Liver (tissue), 9 donors: Measurements from ENCODE around the gene KCNIP1. TPM values are rescaled to one million over a fixed set of nuclear protein-coding genes. Genes with fewer than 3 reads are reported as not detected.

ENCODE experiments used
- DNase-seq: peaks from one replicate; pipeline ENCODE4 v3.0.0-alpha.2; 2017; ENCODE audit warnings: low spot score
- H3K27ac ChIP-seq, 2 donors: one replicate each; pipeline ENCODE4 v1.7.0; 2013; ENCODE audit warnings: inconsistent platforms in 2 of 2, low read length in 2 of 2, control low read depth in 1 of 2, low read depth in 1 of 2, mild to moderate bottlenecking in 1 of 2
- H3K27me3 ChIP-seq, 4 donors: one replicate each; pipeline versions ENCODE4 v1.6.1 to v1.7.0; 2013; ENCODE audit warnings: low read length in 3 of 4, inconsistent platforms in 1 of 4, mild to moderate bottlenecking in 1 of 4, moderate library complexity in 1 of 4; ENCODE audit not compliant: control insufficient read depth in 4 of 4, insufficient read depth in 4 of 4
- H3K36me3 ChIP-seq, 4 donors: one replicate each; pipeline versions ENCODE4 v1.6.1 to v1.7.0; 2013; ENCODE audit warnings: low read length in 3 of 4, mild to moderate bottlenecking in 3 of 4, low read depth in 1 of 4, moderate library complexity in 1 of 4; ENCODE audit not compliant: control insufficient read depth in 4 of 4, insufficient read depth in 3 of 4
- H3K4me1 ChIP-seq, 4 donors: one replicate each; pipeline versions ENCODE4 v1.6.1 to v1.7.0; 2013; ENCODE audit warnings: low read length in 3 of 4, mild to moderate bottlenecking in 3 of 4, moderate library complexity in 1 of 4; ENCODE audit not compliant: control insufficient read depth in 4 of 4, insufficient read depth in 4 of 4
- H3K4me3 ChIP-seq, 3 donors: one replicate each; pipeline versions ENCODE4 v1.6.1 to v1.7.0; 2013; ENCODE audit warnings: low read length in 3 of 3, control low read depth in 1 of 3, low read depth in 1 of 3, mild to moderate bottlenecking in 1 of 3
- H3K9ac ChIP-seq, 2 donors: one replicate each; pipeline ENCODE4 v1.7.0; 2013; ENCODE audit warnings: low read length in 2 of 2, mild to moderate bottlenecking in 2 of 2, moderate library complexity in 2 of 2, control low read depth in 1 of 2, low read depth in 1 of 2
- H3K9me3 ChIP-seq, 4 donors: one replicate each; pipeline versions ENCODE4 v1.6.1 to v1.7.0; 2013; ENCODE audit warnings: low read length in 3 of 4; ENCODE audit not compliant: control insufficient read depth in 4 of 4
- ATF3 ChIP-seq: IDR thresholded peaks from 2 replicates; pipeline ENCODE4 v1.6.1; 2016; ENCODE audit warnings: antibody characterized with exemption
- CTCF ChIP-seq: fragments of 150-350 bp; IDR thresholded peaks from 2 replicates; pipeline ENCODE4 v1.5.1; 2017; ENCODE audit warnings: improper control_type of control experiment, low read depth, low read length; ENCODE audit not compliant: missing input control
- EGR1 ChIP-seq, 2 donors: IDR thresholded peaks; 2 replicates each; pipeline ENCODE4 v1.6.1; 2016 to 2018; ENCODE audit warnings: antibody characterized with exemption in 2 of 2, low read depth in 2 of 2
- FOXA1 ChIP-seq: IDR thresholded peaks from 2 replicates; pipeline ENCODE4 v1.6.1; 2016; ENCODE audit warnings: antibody characterized with exemption
- FOXA2 ChIP-seq: IDR thresholded peaks from 2 replicates; pipeline ENCODE4 v1.6.1; 2016; ENCODE audit warnings: antibody characterized with exemption
- GABPA ChIP-seq, 2 donors: IDR thresholded peaks in 1 of 2; conservative IDR thresholded peaks in 1 of 2; 2 replicates each; pipeline ENCODE4 v1.6.1; 2016; ENCODE audit warnings: antibody characterized with exemption in 2 of 2, mild to moderate bottlenecking in 1 of 2, moderate library complexity in 1 of 2
- HNF4A ChIP-seq, 2 donors: conservative IDR thresholded peaks; 2 replicates each; pipeline ENCODE4 v1.6.1; 2016; ENCODE audit warnings: antibody characterized with exemption in 2 of 2, mild to moderate bottlenecking in 2 of 2
- HNF4G ChIP-seq: IDR thresholded peaks from 2 replicates; pipeline ENCODE4 v1.6.1; 2016; ENCODE audit warnings: antibody characterized with exemption
- JUND ChIP-seq, 2 donors: IDR thresholded peaks; 2 replicates each; pipeline ENCODE4 v1.6.1; 2016; ENCODE audit warnings: antibody characterized with exemption in 2 of 2
- MAX ChIP-seq: IDR thresholded peaks from 2 replicates; pipeline ENCODE4 v1.6.1; 2016; ENCODE audit warnings: antibody characterized with exemption
- NR2F2 ChIP-seq: IDR thresholded peaks from 2 replicates; pipeline ENCODE4 v1.6.1; 2016; ENCODE audit warnings: antibody characterized with exemption
- RAD21 ChIP-seq, 2 donors: IDR thresholded peaks; 2 replicates each; pipeline ENCODE4 v1.6.1; 2016; ENCODE audit warnings: antibody characterized with exemption in 2 of 2, mild to moderate bottlenecking in 2 of 2
- REST ChIP-seq: IDR thresholded peaks from 2 replicates; pipeline ENCODE4 v1.6.1; 2016; ENCODE audit warnings: antibody characterized with exemption, mild to moderate bottlenecking
- RXRA ChIP-seq, 2 donors: IDR thresholded peaks; 2 replicates each; pipeline ENCODE4 v1.6.1; 2017 to 2018; ENCODE audit warnings: antibody characterized with exemption in 2 of 2, mild to moderate bottlenecking in 1 of 2
- SP1 ChIP-seq: IDR thresholded peaks from 2 replicates; pipeline ENCODE4 v1.6.1; 2018; ENCODE audit warnings: antibody characterized with exemption, mild to moderate bottlenecking
- TAF1 ChIP-seq: conservative IDR thresholded peaks from 2 replicates; pipeline ENCODE4 v1.6.1; 2016; ENCODE audit warnings: antibody characterized with exemption, mild to moderate bottlenecking
- YY1 ChIP-seq: IDR thresholded peaks from 2 replicates; pipeline ENCODE4 v1.6.1; 2016; ENCODE audit warnings: antibody characterized with exemption, mild to moderate bottlenecking
- ZBTB33 ChIP-seq: IDR thresholded peaks from 2 replicates; pipeline ENCODE4 v1.6.1; 2016; ENCODE audit warnings: antibody characterized with exemption
- WGBS: extraction: QIAGEN DNeasy Blood & Tissue Kit; methylation state at CpG from one replicate; pipeline ENCODE4 v1.1.7; 2013; 5-methylcytosine and 5-hydroxymethylcytosine counted together
- polyA plus RNA-seq, 2 donors: library from polyadenylated mRNA; stranded (reverse) in 1 of 2; unstranded in 1 of 2; fragments of 200-250 nt in 1 of 2; fragments of >200 nt in 1 of 2; fragmentation: Nextera tagmentation in 1 of 2; extraction: Ambion mirVana in 1 of 2; gene quantifications; one replicate each; pipeline versions ENCODE4 v1.2.1 to v1.2.3, GENCODE V29; 2013 to 2015
- total RNA-seq, 2 donors: library from RNA; depleted of rRNA; stranded (reverse); fragments of >200 nt; gene quantifications; one replicate each; pipeline ENCODE4 v1.2.3, GENCODE V29; 2014
- donor health status: healthy.
- donor health status: healthy.
- donor health status: healthy.
- donor health status: healthy.
- donor health status: healthy.

Gene KCNIP1
- total and polyA plus RNA-seq, 4 donors = 0.08 to 0.23 TPM; not detected in 2

- Histone ChIP-seq H3K27ac (no peak overlapping the region), H3K36me3 (no peaks in the 10 kb centered on the region), H3K4me1 (no peaks in the 10 kb centered on the region), H3K27me3 (peaks cover 0 to under 1% (median 0%) of the 10 kb centered on the region in 4 donors), H3K4me3 (no peak overlapping the region), H3K9me3 (peaks cover 0 to 2% (median 0%) of the 10 kb centered on the region in 4 donors), H3K9ac (no peak overlapping the region)
- no peak for DNase-seq
- TF ChIP-seq EGR1 (IDR thresholded peaks at IDR 0.05; ENCODE audit: low read depth in 2 of 2) = no peak
- no peak for TF ChIP-seq RXRA (IDR thresholded peaks at IDR 0.05)
- TF ChIP-seq NR2F2 = no peak
- no peak for TF ChIP-seq JUND (IDR thresholded peaks at IDR 0.05)
- no peak for TF ChIP-seq YY1
- TF ChIP-seq HNF4G = no peak
- WGBS = 94% methylated on average over 3 of the region's 3 CpGs
These were observed 27.1 kb upstream of the KCNIP1 start for GRCh38 chr5:170476704-170477103.

GRCh38 chr5:170477906-170478305 lies 25.9 kb upstream of the KCNIP1 start:
- H3K4me3 ChIP-seq = no peak overlapping the region
- 96% methylated on average over 1 of the region's 1 CpG for WGBS
- H3K27ac ChIP-seq = no peak overlapping the region
- no peaks in the 10 kb centered on the region for H3K4me1 ChIP-seq
- peaks cover 0 to 2% (median 0%) of the 10 kb centered on the region in 4 donors for H3K9me3 ChIP-seq
- no peaks in the 10 kb centered on the region for H3K36me3 ChIP-seq
- no peak for DNase-seq
- no peak for TF ChIP-seq JUND (IDR thresholded peaks at IDR 0.05)
- TF ChIP-seq SP1 = no peak
- no peak for TF ChIP-seq FOXA2
- TF ChIP-seq HNF4G = no peak
- no peak for TF ChIP-seq TAF1
- no peak for TF ChIP-seq ATF3
- no peak for TF ChIP-seq FOXA1
- no peak for TF ChIP-seq CTCF
- TF ChIP-seq REST = no peak
- TF ChIP-seq GABPA (IDR thresholded peaks at IDR 0.05 in 1 of 2, conservative IDR thresholded peaks at IDR 0.05 in 1 of 2) = no peak
- no peak for TF ChIP-seq RXRA (IDR thresholded peaks at IDR 0.05)
- TF ChIP-seq MAX = no peak
- no peak for TF ChIP-seq YY1
- no peak for TF ChIP-seq ZBTB33
- no peak for TF ChIP-seq EGR1 (IDR thresholded peaks at IDR 0.05; ENCODE audit: low read depth in 2 of 2)
- TF ChIP-seq RAD21 (IDR thresholded peaks at IDR 0.05) = no peak
- TF ChIP-seq HNF4A (conservative IDR thresholded peaks at IDR 0.05) = no peak
- H3K9ac ChIP-seq = no peak overlapping the region
- H3K27me3 ChIP-seq = peaks cover 0 to 4% (median 0%) of the 10 kb centered on the region in 4 donors
